Glomerular visceral epithelial cell (primary cell): ENCODE results near the gene DCLRE1C.
"Not testable (repeated sequence)": the region's sequence is repeated elsewhere in the genome, so short reads cannot be mapped to it uniquely, and the experiment has no call there.

Source experiments
- DNase-seq: peaks from one replicate; pipeline ENCODE4 v3.0.0-alpha.2; 2016; ENCODE audit errors: extremely low spot score

The DCLRE1C gene

GRCh38 chr10:14945108-14945507 is 8.8 kb downstream of the DCLRE1C start:
- DNase-seq: no peak

- DNase-seq: not testable (repeated sequence)
Measured at GRCh38 chr10:14942950-14943338, 11.0 kb downstream of the DCLRE1C start.

- not testable (repeated sequence) for DNase-seq
Measured at GRCh38 chr10:14942147-14942949, 11.5 kb downstream of the DCLRE1C start.

GRCh38 chr10:14938971-14939370 is 14.9 kb downstream of the DCLRE1C start:
- DNase-seq: peak; percentile 44

- DNase-seq: no peak
Measured at GRCh38 chr10:14936584-14936983, 17.3 kb downstream of the DCLRE1C start.

- DNase-seq: no peak
Measured at GRCh38 chr10:14930610-14931009, 23.3 kb downstream of the DCLRE1C start.

GRCh38 chr10:14926722-14927416 is 27.0 kb downstream of the DCLRE1C start:
- DNase-seq: no peak

GRCh38 chr10:14926061-14926470 is 27.8 kb downstream of the DCLRE1C start:
- no peak for DNase-seq

GRCh38 chr10:14925268-14925667 is 28.6 kb downstream of the DCLRE1C start:
- no peak for DNase-seq

GRCh38 chr10:14924013-14924412 is 29.9 kb downstream of the DCLRE1C start:
- DNase-seq: no peak

GRCh38 chr10:14918964-14919363 is 34.9 kb downstream of the DCLRE1C start:
- no peak for DNase-seq

- no peak for DNase-seq
Measured at GRCh38 chr10:14917827-14918226, 36.1 kb downstream of the DCLRE1C start.

- DNase-seq: no peak
Measured at GRCh38 chr10:14916600-14916999, 37.3 kb downstream of the DCLRE1C start.

GRCh38 chr10:14911801-14912200 is 42.1 kb downstream of the DCLRE1C start:
- no peak for DNase-seq

- no peak for DNase-seq
Measured at GRCh38 chr10:14910953-14911352, 42.9 kb downstream of the DCLRE1C start.

GRCh38 chr10:14909101-14909500 is 44.8 kb downstream of the DCLRE1C start:
- no peak for DNase-seq

- DNase-seq: not testable (repeated sequence)
Measured at GRCh38 chr10:14907591-14907990, 46.3 kb downstream of the DCLRE1C start.

- DNase-seq: no peak
Measured at GRCh38 chr10:14906765-14907164, 47.1 kb downstream of the DCLRE1C start.

GRCh38 chr10:14905890-14906289 is 48.0 kb downstream of the DCLRE1C start:
- DNase-seq: no peak

GRCh38 chr10:14904864-14905263 is 49.0 kb downstream of the DCLRE1C start:
- no peak for DNase-seq

- peak; percentile 29 for DNase-seq
Measured at GRCh38 chr10:14904316-14904732, 49.6 kb downstream of the DCLRE1C start.

- DNase-seq: no peak
Measured at GRCh38 chr10:14891151-14891550, 62.7 kb downstream of the DCLRE1C start.

- DNase-seq: no peak
Measured at GRCh38 chr10:14889318-14889717, 64.6 kb downstream of the DCLRE1C start.
